A673 (cell line): Measurements from ENCODE around the gene CCL25. TPM values are rescaled to one million over a fixed set of nuclear protein-coding genes. Genes with fewer than 3 reads are reported as not detected.

Experiments used
- BruUV-seq: library from RNA; stranded (reverse); fragments of 400-500 nt; replicated peaks from 2 replicates; lab custom pipeline; 2021; lab: Mats Ljungman, UMichigan
- CTCF ChIA-PET: fragments of 300-600 bp; sonication (Branson Sonifier 250); formaldehyde crosslinking; loops from one replicate; lab custom pipeline; 2022; ENCODE audit warnings: antibody characterized with exemption; lab: Charles Lee
- POLR2A ChIA-PET: fragments of 300-600 bp; sonication (Branson Sonifier 250); formaldehyde crosslinking; loops from one replicate; lab custom pipeline; 2022; ENCODE audit warnings: antibody characterized with exemption; ENCODE audit not compliant: low non-redundant PET; lab: Charles Lee
- DNase-seq: peaks from one replicate; pipeline ENCODE4 v3.0.0-alpha.2; 2015; ENCODE audit warnings: low spot score
- H3K27ac ChIP-seq: fragments of 200-600 bp; sonication (generic); 2 replicates; pipeline ENCODE4 v1.5.1; 2016; ENCODE audit warnings: mixed run types, low read depth, mild to moderate bottlenecking, mixed read lengths, antibody characterized with exemption, low read length; ENCODE audit not compliant: poor library complexity, severe bottlenecking
- H3K27me3 ChIP-seq: fragments of 200-600 bp; sonication (generic); replicated peaks from 2 replicates; pipeline ENCODE4 v1.6.1; 2017; ENCODE audit warnings: mixed run types, low read depth, mild to moderate bottlenecking, mixed read lengths, antibody characterized with exemption, low read length; ENCODE audit not compliant: insufficient read depth, poor library complexity
- H3K36me3 ChIP-seq: fragments of 200-600 bp; sonication (generic); 2 replicates; pipeline ENCODE4 v1.6.1; 2016; ENCODE audit warnings: mixed run types, mild to moderate bottlenecking, mixed read lengths, antibody characterized with exemption, low read length; ENCODE audit not compliant: insufficient read depth, poor library complexity, severe bottlenecking
- H3K4me1 ChIP-seq: fragments of 200-600 bp; sonication (generic); 2 replicates; pipeline ENCODE4 v1.6.1; 2017; ENCODE audit warnings: mixed run types, mild to moderate bottlenecking, mixed read lengths, antibody characterized with exemption, low read length; ENCODE audit not compliant: insufficient read depth, poor library complexity, severe bottlenecking
- H3K4me3 ChIP-seq: fragments of 200-600 bp; sonication (generic); 2 replicates; pipeline ENCODE4 v1.5.1; 2016; ENCODE audit warnings: low read depth, mixed run types, mild to moderate bottlenecking, mixed read lengths, low read length; ENCODE audit not compliant: poor library complexity, severe bottlenecking
- H3K9me3 ChIP-seq: fragments of 200-600 bp; sonication (generic); 2 replicates; pipeline ENCODE4 v1.6.1; 2016; ENCODE audit warnings: mixed run types, low read depth, mild to moderate bottlenecking, mixed read lengths, antibody characterized with exemption, low read length; ENCODE audit not compliant: poor library complexity, severe bottlenecking
- CTCF ChIP-seq: fragments of 300-800, 200-600 bp; sonication (generic); conservative IDR thresholded peaks from 2 replicates; pipeline ENCODE4 v1.5.1; 2017; ENCODE audit warnings: low read depth, mild to moderate bottlenecking, antibody characterized with exemption, low read length, moderate library complexity, mixed read lengths
- EZH2 ChIP-seq: fragments of 200-600 bp; sonication (generic); IDR thresholded peaks from 2 replicates; pipeline ENCODE4 v1.6.1; 2017; ENCODE audit warnings: borderline replicate concordance, low read depth, mild to moderate bottlenecking, mixed read lengths, antibody characterized with exemption, low read length; ENCODE audit not compliant: poor library complexity, severe bottlenecking
- intact Hi-C: fragments of 100-400 bp; cut with micrococcal nuclease; formaldehyde crosslinking; loops from one replicate; pipeline ENCODE4 v1.10.0; 2022; ENCODE audit not compliant: unreplicated experiment
- total RNA-seq: library from RNA; stranded (reverse); gene quantifications from 2 replicates; pipeline ENCODE4 v1.2.3, GENCODE V29; 2021

Gene CCL25
- total RNA-seq, 1 experiment from 2014 or later, result not detected

GRCh38 chr19:8088752-8089663, 36.4 kb downstream of the CCL25 start:
- no TSS peak for BruUV-seq
- H3K27ac ChIP-seq, result no peak overlapping the region
- H3K27me3 ChIP-seq, result no peaks in the 10 kb centered on the region
- CTCF ChIA-PET, result no interaction called here
- DNase-seq, result no peak
- no peaks in the 10 kb centered on the region for H3K4me1 ChIP-seq
- H3K36me3 ChIP-seq, result no peaks in the 10 kb centered on the region
- no peaks in the 10 kb centered on the region for H3K9me3 ChIP-seq
- POLR2A ChIA-PET, result no interaction called here
- H3K4me3 ChIP-seq, result no peak overlapping the region
- intact Hi-C loops, result no loop called here
- TF ChIP-seq EZH2, result no peak
- TF ChIP-seq CTCF, result no peak

- no peaks in the 10 kb centered on the region for H3K9me3 ChIP-seq
- no peak overlapping the region for H3K27ac ChIP-seq
- no peaks in the 10 kb centered on the region for H3K36me3 ChIP-seq
- ChIA-PET CTCF (no interaction called here), POLR2A (no interaction called here)
- no peak overlapping the region for H3K4me3 ChIP-seq
- no peaks in the 10 kb centered on the region for H3K4me1 ChIP-seq
- H3K27me3 ChIP-seq, result no peaks in the 10 kb centered on the region
- BruUV-seq, result no TSS peak
- TF ChIP-seq EZH2, result no peak
- TF ChIP-seq CTCF, result no peak
- intact Hi-C loops, result no loop called here
- no peak for DNase-seq
Observed at GRCh38 chr19:8089664-8090601, 37.4 kb downstream of the CCL25 start.

- Histone ChIP-seq H3K9me3 (peaks cover 9% of the 10 kb centered on the region), H3K4me1 (no peaks in the 10 kb centered on the region), H3K36me3 (no peaks in the 10 kb centered on the region), H3K27me3 (no peaks in the 10 kb centered on the region), H3K27ac (no peak overlapping the region), H3K4me3 (no peak overlapping the region)
- BruUV-seq, result no TSS peak
- POLR2A ChIA-PET, result no interaction called here
- intact Hi-C loops, result no loop called here
- CTCF ChIA-PET, result no interaction called here
- TF ChIP-seq EZH2 (no peak), CTCF (no peak)
- no peak for DNase-seq
Observed at GRCh38 chr19:8090950-8091349, 38.4 kb downstream of the CCL25 start.
